Limb (tissue), 2 donors: Measurements from ENCODE around the gene GJB5.

Experiments
- DNase-seq, 2 donors: peaks; one replicate each; pipeline ENCODE4 v3.0.0-alpha.2; 2016; ENCODE audit errors: extremely low spot score in 2 of 2

Gene GJB5

GRCh38 chr1:34774957-34775356, 20.1 kb downstream of the GJB5 start:
- DNase-seq, result no peak

GRCh38 chr1:34776911-34777310, 22.1 kb downstream of the GJB5 start:
- DNase-seq, result no peak

- no peak for DNase-seq
Observed at GRCh38 chr1:34777519-34778321, 22.9 kb downstream of the GJB5 start.

- no peak for DNase-seq
Observed at GRCh38 chr1:34778381-34778780, 23.5 kb downstream of the GJB5 start.

- DNase-seq, result no peak
Observed at GRCh38 chr1:34779005-34779404, 24.2 kb downstream of the GJB5 start.

- no peak for DNase-seq
Observed at GRCh38 chr1:34779526-34779925, 24.7 kb downstream of the GJB5 start.

- DNase-seq, result no peak
Observed at GRCh38 chr1:34779962-34780361, 25.1 kb downstream of the GJB5 start.

GRCh38 chr1:34780528-34780927, 25.7 kb downstream of the GJB5 start:
- no peak for DNase-seq

GRCh38 chr1:34781071-34781843, 26.4 kb downstream of the GJB5 start, which contains the start of gene GJB3:
Gene GJB3 (plus strand): TSS chr1:34781214. CDS start chr1:34784763, 3,549 bp downstream.
- DNase-seq, result no peak

- DNase-seq, result no peak
Observed at GRCh38 chr1:34781844-34782391, 27.1 kb downstream of the GJB5 start.

- DNase-seq, result no peak
Observed at GRCh38 chr1:34784751-34785221, 29.9 kb downstream of the GJB5 start.

- no peak for DNase-seq
Observed at GRCh38 chr1:34785231-34785874, 30.5 kb downstream of the GJB5 start.

- no peak for DNase-seq
Observed at GRCh38 chr1:34785875-34786470, 31.1 kb downstream of the GJB5 start.

GRCh38 chr1:34786521-34787325, 31.9 kb downstream of the GJB5 start:
- DNase-seq, result peak; percentile 66 to 72

- DNase-seq, result no peak
Observed at GRCh38 chr1:34787461-34788420, 32.9 kb downstream of the GJB5 start.

GRCh38 chr1:34790985-34791384, 36.1 kb downstream of the GJB5 start:
- DNase-seq, result no peak

- no peak for DNase-seq
Observed at GRCh38 chr1:34792424-34792823, 37.6 kb downstream of the GJB5 start.

- DNase-seq, result no peak
Observed at GRCh38 chr1:34792868-34793727, 38.3 kb downstream of the GJB5 start, which contains the start of gene GJA4. Gene GJA4 (plus strand): TSS chr1:34792999. CDS start chr1:34794214, 1,215 bp downstream.
